Esophagus muscularis mucosa (tissue), 4 donors: ENCODE results near the gene SPOP. TPM values are rescaled to one million over a fixed set of nuclear protein-coding genes. Genes with fewer than 3 reads are reported as not detected.
"Not testable (repeated sequence)": the region's sequence is repeated elsewhere in the genome, so short reads cannot be mapped to it uniquely, and the experiment has no call there.

Experiments used
- DNase-seq: peaks from one replicate; pipeline ENCODE4 v3.0.0-alpha.2; 2017; ENCODE audit errors: extremely low spot score
- H3K27ac ChIP-seq, 4 donors: fragments of 200-600 bp; sonication (generic); replicated peaks in 1 of 4; 1 replicate in 3 of 4; 2 replicates in 1 of 4; pipeline ENCODE4 v1.5.1; 2016 to 2019; ENCODE audit warnings: mild to moderate bottlenecking in 1 of 4
- H3K27me3 ChIP-seq, 4 donors: fragments of 200-600 bp; sonication (generic); one replicate each; pipeline versions ENCODE4 v1.5.1 to v1.6.0; 2016 to 2019
- H3K36me3 ChIP-seq, 4 donors: fragments of 200-600 bp; sonication (generic); one replicate each; pipeline ENCODE4 v1.5.1; 2016 to 2019
- H3K4me1 ChIP-seq, 4 donors: fragments of 200-600 bp; sonication (generic); one replicate each; pipeline ENCODE4 v1.5.1; 2016 to 2019
- H3K4me3 ChIP-seq, 4 donors: fragments of 200-600 bp; sonication (generic); 1 replicate in 2 of 4; 2 replicates in 2 of 4; pipeline ENCODE4 v1.5.1; 2016 to 2019; ENCODE audit warnings: mild to moderate bottlenecking in 4 of 4, moderate library complexity in 1 of 4
- H3K9me3 ChIP-seq, 4 donors: fragments of 200-600 bp; sonication (generic); 1 replicate in 3 of 4; 2 replicates in 1 of 4; pipeline ENCODE4 v1.5.1; 2016 to 2019
- CTCF ChIP-seq, 3 experiments: fragments of 200-600 bp in 2 of 3; fragments of 450-650 bp in 1 of 3; sonication (generic) in 2 of 3; IDR thresholded peaks; one replicate each; pipeline ENCODE4 v1.5.1; 2017 to 2019; ENCODE audit warnings: antibody characterized with exemption in 3 of 3, mild to moderate bottlenecking in 2 of 3, moderate library complexity in 1 of 3
- EP300 ChIP-seq: sonication (generic); formaldehyde crosslinking; IDR thresholded peaks from one replicate; pipeline ENCODE4 v1.6.1; 2017; ENCODE audit warnings: antibody characterized with exemption
- POLR2A ChIP-seq: fragments of 450-650 bp; IDR thresholded peaks from one replicate; pipeline ENCODE4 v1.6.1; 2017; ENCODE audit warnings: antibody characterized with exemption, moderate library complexity, mild to moderate bottlenecking, low read depth
- POLR2AphosphoS5 ChIP-seq, 2 donors: sonication (generic); formaldehyde crosslinking; IDR thresholded peaks; one replicate each; pipeline ENCODE4 v1.6.1; 2017; ENCODE audit warnings: antibody characterized with exemption in 2 of 2
- WGBS: methylation state at CpG from one replicate; pipeline ENCODE4 v1.1.5; 2018; 5-methylcytosine and 5-hydroxymethylcytosine counted together
- intact Hi-C: fragments of 100-400 bp; cut with DNase I; formaldehyde crosslinking; loops from one replicate; pipeline ENCODE4 v1.15.1; 2023
- total RNA-seq, 4 donors: library from RNA; depleted of rRNA; stranded (reverse); fragments of >200 nt; gene quantifications; one replicate each; pipeline versions ENCODE4 v1.1.0 to v1.2.1, GENCODE V29; 2016

Gene SPOP
- total RNA-seq, 4 donors from 2014 or later: 156 to 304 (median 185) TPM

- Histone ChIP-seq H3K36me3 (no peaks in the 10 kb centered on the region), H3K27me3 (peaks cover 0 to 18% (median 0%) of the 10 kb centered on the region in 4 donors), H3K4me3 (no peak overlapping the region), H3K9me3 (no peaks in the 10 kb centered on the region), H3K4me1 (peaks cover 4 to 10% (median 7%) of the 10 kb centered on the region in 4 donors), H3K27ac (no peak overlapping the region)
- intact Hi-C loops: no loop called here
- WGBS: 92% methylated on average over 9 of the region's 12 CpGs
- no peak for DNase-seq
- no peak for TF ChIP-seq POLR2AphosphoS5 (IDR thresholded peaks at IDR 0.05)
- TF ChIP-seq EP300: no peak
- no peak for TF ChIP-seq CTCF (IDR thresholded peaks at IDR 0.05)
- no peak for TF ChIP-seq POLR2A
Measured at GRCh38 chr17:49551221-49552069, 126.5 kb downstream of the SPOP start.

- H3K36me3 ChIP-seq, H3K27ac ChIP-seq, H3K9me3 ChIP-seq, DNase-seq, H3K4me1 ChIP-seq, intact Hi-C loops, H3K4me3 ChIP-seq: not testable (repeated sequence)
- H3K27me3 ChIP-seq: peaks cover 0 to 16% (median 0%) of the 10 kb centered on the region in 4 donors
- WGBS: 96% methylated on average over 9 of the region's 9 CpGs
Measured at GRCh38 chr17:49550764-49551163, 127.1 kb downstream of the SPOP start.

DNA sequence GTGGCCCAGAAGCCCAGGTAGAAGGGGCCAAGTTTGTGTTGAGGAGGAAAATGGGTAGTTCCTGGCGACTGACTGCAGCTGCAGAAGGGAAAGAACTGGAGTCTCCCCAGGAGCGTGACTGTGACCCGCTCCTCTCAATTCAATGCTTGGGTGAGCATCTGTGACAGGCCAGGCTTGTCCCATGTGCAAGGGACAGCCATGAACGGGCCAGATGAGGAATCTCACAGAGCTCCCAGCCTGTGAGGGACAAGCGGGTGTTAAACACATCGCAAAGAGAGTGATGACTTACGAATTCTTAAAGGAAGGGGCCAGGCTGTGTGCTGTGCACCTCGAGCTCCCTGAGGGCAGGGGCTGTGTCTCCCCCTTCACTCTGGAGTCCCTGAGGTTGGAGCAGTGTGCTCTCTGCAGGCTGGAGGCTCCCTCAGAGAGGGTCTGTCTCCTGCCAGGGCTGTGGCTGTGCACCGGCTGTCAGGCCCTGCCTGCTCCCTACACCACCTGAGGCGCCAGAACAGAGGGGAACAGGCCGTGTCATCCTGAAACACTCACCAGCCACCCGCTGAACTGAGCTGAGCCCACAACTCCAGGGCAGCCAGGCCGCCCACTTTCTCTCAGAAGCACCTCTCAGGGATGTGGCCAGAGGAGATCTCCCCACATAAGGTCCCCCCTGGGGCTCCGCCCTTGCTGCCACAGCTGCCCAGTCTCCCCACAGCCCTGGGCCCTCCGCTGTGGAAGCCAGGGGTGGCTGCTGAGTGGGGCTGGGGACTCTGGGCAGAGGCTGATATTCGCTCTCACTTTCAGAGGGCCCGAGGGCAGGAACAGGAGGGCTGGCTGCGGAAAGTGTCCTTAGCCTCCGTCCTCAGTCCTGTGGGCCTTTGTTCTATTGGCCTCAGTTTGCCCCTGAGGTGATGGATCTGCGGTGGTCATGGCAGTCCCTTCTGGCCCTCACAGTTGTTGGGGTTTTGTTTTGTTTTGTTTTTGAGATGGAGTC lies 127.9 kb downstream of the SPOP start:
- Histone ChIP-seq H3K4me1 (peaks cover 0 to 5% (median 0%) of the 10 kb centered on the region in 4 donors), H3K9me3 (no peaks in the 10 kb centered on the region), H3K27me3 (peaks cover 0 to 10% (median 0%) of the 10 kb centered on the region in 4 donors), H3K36me3 (no peaks in the 10 kb centered on the region), H3K4me3 (no peak overlapping the region), H3K27ac (no peak overlapping the region)
- 92% methylated on average over 19 of the region's 20 CpGs for WGBS
- intact Hi-C loops: no loop called here
- no peak for TF ChIP-seq POLR2AphosphoS5 (IDR thresholded peaks at IDR 0.05)
- no peak for DNase-seq

DNA sequence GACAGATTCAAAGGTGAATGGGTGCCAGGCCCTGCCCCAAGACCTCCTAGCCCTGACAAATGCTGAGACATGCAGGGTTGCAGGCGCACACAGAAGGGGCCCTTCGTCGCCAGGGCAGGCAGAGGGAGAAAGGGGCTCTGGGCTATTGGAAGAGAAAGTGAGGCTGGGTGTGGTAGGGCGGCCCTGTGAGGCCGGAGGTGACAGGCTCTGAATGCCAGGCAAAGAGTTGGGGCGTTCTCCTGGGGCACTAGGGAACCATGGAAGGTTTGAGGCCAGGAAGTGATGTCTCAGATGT lies 128.6 kb downstream of the SPOP start:
- 100% methylated on average over 6 of the region's 6 CpGs for WGBS
- H3K4me3 ChIP-seq: no peak overlapping the region
- intact Hi-C loops: no loop called here
- H3K9me3 ChIP-seq: no peaks in the 10 kb centered on the region
- peaks cover 0 to 10% (median 0%) of the 10 kb centered on the region in 4 donors for H3K27me3 ChIP-seq
- H3K36me3 ChIP-seq: no peaks in the 10 kb centered on the region
- no peak for DNase-seq
- H3K4me1 ChIP-seq: peaks cover 0 to 5% (median 0%) of the 10 kb centered on the region in 4 donors
- H3K27ac ChIP-seq: no peak overlapping the region
- no peak for TF ChIP-seq EP300
- no peak for TF ChIP-seq POLR2AphosphoS5 (IDR thresholded peaks at IDR 0.05)
- no peak for TF ChIP-seq CTCF (IDR thresholded peaks at IDR 0.05)
- TF ChIP-seq POLR2A: no peak

Other genes with a start within 250 kb of the SPOP start
- gene NGFR, start 182.8 kb downstream of the SPOP start, total RNA-seq: 10 to 100 TPM; 12.9 to 31.6 (median 22.6) TPM
- gene NXPH3, start 102.2 kb downstream of the SPOP start, total RNA-seq: 10 to 100 TPM; 12.6 to 37.8 (median 21.2) TPM
- gene SLC35B1, start 29.9 kb upstream of the SPOP start, total RNA-seq: 10 to 100 TPM; 17.0 to 25.3 (median 18.4) TPM
- gene FAM117A, start 86.0 kb upstream of the SPOP start, total RNA-seq: 10 to 100 TPM; 13.3 to 33.0 (median 24.8) TPM
- gene KAT7, start 110.6 kb upstream of the SPOP start, total RNA-seq: 10 to 100 TPM; 29.5 to 48.1 (median 43.4) TPM
- gene TAC4, start 170.0 kb upstream of the SPOP start, total RNA-seq: not detected